Measurements from ENCODE around the gene CIB2.

DNA sequence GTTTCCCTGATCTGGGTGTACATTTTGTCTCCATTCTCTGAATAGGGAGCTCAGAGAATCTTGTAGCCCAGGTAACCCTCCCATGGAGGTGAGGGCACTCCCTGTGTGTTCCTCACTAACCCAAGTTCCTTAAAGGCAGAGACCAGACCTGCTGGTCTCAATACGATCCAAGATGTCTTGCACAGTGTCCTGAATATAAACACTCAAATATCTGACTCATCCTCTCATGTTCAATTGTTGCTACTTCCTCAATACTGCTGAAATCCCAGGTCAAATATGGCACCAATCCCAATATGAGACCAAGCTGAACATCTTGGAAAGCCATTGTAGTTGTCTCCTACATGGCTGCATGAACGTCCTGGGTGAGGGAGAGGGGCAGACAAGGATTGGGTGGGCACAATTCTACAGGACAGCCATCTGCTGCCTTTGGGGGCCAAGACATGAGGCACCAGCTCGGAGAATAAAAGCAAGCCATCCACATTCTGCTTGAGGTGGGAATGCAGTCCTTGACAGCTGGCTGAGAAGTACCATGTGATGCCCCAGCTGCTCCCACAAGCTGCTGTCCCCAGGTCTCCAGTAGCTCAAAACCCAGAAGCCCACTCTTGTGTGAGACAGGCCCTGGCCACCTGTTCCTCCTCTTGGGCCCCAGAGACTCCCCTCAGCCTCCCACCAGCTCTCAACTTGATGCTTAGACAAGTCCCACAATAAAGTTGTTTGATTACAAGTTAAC is 72.0 kb downstream of the CIB2 start:
- TF ChIP-seq POLR2A (IDR thresholded peaks at IDR 0.05) (no peak), POLR2AphosphoS5 (IDR thresholded peaks at IDR 0.05) (no peak)
- TF ChIP-seq, protein P1, sequence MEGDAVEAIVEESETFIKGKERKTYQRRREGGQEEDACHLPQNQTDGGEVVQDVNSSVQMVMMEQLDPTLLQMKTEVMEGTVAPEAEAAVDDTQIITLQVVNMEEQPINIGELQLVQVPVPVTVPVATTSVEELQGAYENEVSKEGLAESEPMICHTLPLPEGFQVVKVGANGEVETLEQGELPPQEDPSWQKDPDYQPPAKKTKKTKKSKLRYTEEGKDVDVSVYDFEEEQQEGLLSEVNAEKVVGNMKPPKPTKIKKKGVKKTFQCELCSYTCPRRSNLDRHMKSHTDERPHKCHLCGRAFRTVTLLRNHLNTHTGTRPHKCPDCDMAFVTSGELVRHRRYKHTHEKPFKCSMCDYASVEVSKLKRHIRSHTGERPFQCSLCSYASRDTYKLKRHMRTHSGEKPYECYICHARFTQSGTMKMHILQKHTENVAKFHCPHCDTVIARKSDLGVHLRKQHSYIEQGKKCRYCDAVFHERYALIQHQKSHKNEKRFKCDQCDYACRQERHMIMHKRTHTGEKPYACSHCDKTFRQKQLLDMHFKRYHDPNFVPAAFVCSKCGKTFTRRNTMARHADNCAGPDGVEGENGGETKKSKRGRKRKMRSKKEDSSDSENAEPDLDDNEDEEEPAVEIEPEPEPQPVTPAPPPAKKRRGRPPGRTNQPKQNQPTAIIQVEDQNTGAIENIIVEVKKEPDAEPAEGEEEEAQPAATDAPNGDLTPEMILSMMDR (IDR thresholded peaks at IDR 0.05): no peak

Measured in prostate gland (tissue), 2 donors.